K562 (cell line): ENCODE results near the gene C6orf89.

Experiments
- CBX3 ChIP-seq, 2 experiments: IDR thresholded peaks; 1 replicate in 1 of 2; 2 replicates in 1 of 2; pipeline ENCODE4 v1.6.1; 2012; ENCODE audit warnings: inconsistent platforms in 2 of 2, low read length in 2 of 2, borderline replicate concordance in 1 of 2, control low read depth in 1 of 2
- LARP7 ChIP-seq: fragments of 450-650 bp; IDR thresholded peaks from 2 replicates; pipeline ENCODE4 v1.6.1; 2016
- NFIC ChIP-seq: fragments of 450-650 bp; IDR thresholded peaks from 2 replicates; pipeline ENCODE4 v1.6.1; 2017; ENCODE audit warnings: mild to moderate bottlenecking, inconsistent platforms
- POLR2A ChIP-seq: fragments of 450-650 bp; conservative IDR thresholded peaks from 2 replicates; pipeline ENCODE4 v1.6.1; 2016
- TEAD4 ChIP-seq, 2 experiments: sonication (generic) in 1 of 2; formaldehyde crosslinking in 1 of 2; IDR thresholded peaks; 2 replicates each; pipeline versions ENCODE4 v1.6.1 to v1.8.0; 2012 to 2022; ENCODE audit warnings: borderline replicate concordance in 1 of 2, inconsistent platforms in 1 of 2, low read length in 1 of 2, mild to moderate bottlenecking in 1 of 2, missing genetic modification reagents in 1 of 2
- TF ChIP-seq, protein P1 (sequence below), 3 experiments: fragments of 200-800 bp in 1 of 3; sonication (Bioruptor generic) in 1 of 3; sonication (generic) in 1 of 3; formaldehyde crosslinking in 1 of 3; IDR thresholded peaks; 2 replicates each; pipeline versions ENCODE4 v1.6.1 to v1.8.0; 2016 to 2022; ENCODE audit warnings: mild to moderate bottlenecking in 2 of 3, missing compliant biosample characterization in 2 of 3, missing genetic modification characterization in 2 of 3, missing genetic modification reagents in 1 of 3
- TF ChIP-seq, protein P2 (sequence below), 3 experiments: IDR thresholded peaks in 2 of 3; conservative IDR thresholded peaks in 1 of 3; 2 replicates each; pipeline ENCODE4 v1.5.1; 2011 to 2012; ENCODE audit warnings: low read length in 3 of 3, mild to moderate bottlenecking in 3 of 3, control low read depth in 2 of 3, improper control_type of control experiment in 1 of 3, inconsistent platforms in 1 of 3, low read depth in 1 of 3, mixed read lengths in 1 of 3, moderate library complexity in 1 of 3; ENCODE audit not compliant: insufficient read depth in 2 of 3
- TF ChIP-seq, protein P3 (sequence below): fragments of 250-450 bp; sonication (Bioruptor Pico); IDR thresholded peaks from 2 replicates; pipeline ENCODE4 v1.4.0; 2020; ENCODE audit warnings: mild to moderate bottlenecking, moderate library complexity

DNA sequence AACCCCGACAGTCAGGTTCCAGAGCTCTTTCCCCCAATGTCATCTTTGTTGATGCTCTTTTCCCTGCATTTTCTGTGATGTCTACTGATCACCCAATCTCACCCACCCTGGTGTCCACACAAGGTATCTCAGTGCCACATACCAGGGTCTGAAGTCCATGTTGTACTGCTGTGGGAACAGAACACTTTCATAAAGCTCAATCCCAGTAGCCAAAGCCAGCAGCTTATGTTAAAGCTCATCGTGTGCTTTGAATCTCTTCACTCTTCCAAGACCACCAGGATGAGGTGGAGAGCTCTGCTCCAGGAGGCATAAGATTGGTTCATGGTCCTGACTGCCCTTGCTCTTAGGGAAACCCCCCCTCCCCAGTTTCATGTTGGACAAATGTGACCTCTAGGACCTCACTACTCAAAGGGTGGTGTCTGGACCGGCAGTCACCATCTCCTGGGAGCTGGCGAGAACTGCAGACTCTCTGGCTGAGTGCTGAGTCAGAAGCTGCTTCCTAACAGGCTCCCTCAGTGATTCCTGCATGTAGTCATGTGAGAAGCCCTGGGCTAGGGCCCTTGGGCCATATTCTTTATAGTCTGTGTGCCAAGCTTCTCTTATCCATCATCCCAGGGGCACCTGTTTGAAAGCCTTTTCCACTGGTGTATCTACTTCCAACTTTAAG is 33.1 kb upstream of the C6orf89 start:
- TF ChIP-seq CBX3 (IDR thresholded peaks at IDR 0.05; ENCODE audit: borderline replicate concordance in 1 of 2, low read length in 2 of 2), result no peak
- TF ChIP-seq TEAD4 (IDR thresholded peaks at IDR 0.05; ENCODE audit: low read length), result no peak
- TF ChIP-seq TEAD4 (CRISPR knock-in tag; IDR thresholded peaks at IDR 0.05; ENCODE audit: borderline replicate concordance), result no peak
- no peak for TF ChIP-seq NFIC
- TF ChIP-seq, protein P1, sequence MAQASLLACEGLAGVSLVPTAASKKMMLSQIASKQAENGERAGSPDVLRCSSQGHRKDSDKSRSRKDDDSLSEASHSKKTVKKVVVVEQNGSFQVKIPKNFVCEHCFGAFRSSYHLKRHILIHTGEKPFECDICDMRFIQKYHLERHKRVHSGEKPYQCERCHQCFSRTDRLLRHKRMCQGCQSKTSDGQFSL (CRISPR knock-in tag; IDR thresholded peaks at IDR 0.05), result no peak
- TF ChIP-seq, protein P1 (tag; IDR thresholded peaks at IDR 0.05), result peak in 1 of 2 experiments; percentile 24; a peak in 1 of 4 replicates
- TF ChIP-seq, protein P2, sequence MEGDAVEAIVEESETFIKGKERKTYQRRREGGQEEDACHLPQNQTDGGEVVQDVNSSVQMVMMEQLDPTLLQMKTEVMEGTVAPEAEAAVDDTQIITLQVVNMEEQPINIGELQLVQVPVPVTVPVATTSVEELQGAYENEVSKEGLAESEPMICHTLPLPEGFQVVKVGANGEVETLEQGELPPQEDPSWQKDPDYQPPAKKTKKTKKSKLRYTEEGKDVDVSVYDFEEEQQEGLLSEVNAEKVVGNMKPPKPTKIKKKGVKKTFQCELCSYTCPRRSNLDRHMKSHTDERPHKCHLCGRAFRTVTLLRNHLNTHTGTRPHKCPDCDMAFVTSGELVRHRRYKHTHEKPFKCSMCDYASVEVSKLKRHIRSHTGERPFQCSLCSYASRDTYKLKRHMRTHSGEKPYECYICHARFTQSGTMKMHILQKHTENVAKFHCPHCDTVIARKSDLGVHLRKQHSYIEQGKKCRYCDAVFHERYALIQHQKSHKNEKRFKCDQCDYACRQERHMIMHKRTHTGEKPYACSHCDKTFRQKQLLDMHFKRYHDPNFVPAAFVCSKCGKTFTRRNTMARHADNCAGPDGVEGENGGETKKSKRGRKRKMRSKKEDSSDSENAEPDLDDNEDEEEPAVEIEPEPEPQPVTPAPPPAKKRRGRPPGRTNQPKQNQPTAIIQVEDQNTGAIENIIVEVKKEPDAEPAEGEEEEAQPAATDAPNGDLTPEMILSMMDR (IDR thresholded peaks at IDR 0.05 in 2 of 3, conservative IDR thresholded peaks at IDR 0.05 in 1 of 3; ENCODE audit: insufficient read depth in 2 of 3, low read depth in 1 of 3, low read length in 3 of 3), result peak in 2 of 3 experiments; percentile 29 to 41; a peak in 2 of 6 replicates
- TF ChIP-seq, protein P3, sequence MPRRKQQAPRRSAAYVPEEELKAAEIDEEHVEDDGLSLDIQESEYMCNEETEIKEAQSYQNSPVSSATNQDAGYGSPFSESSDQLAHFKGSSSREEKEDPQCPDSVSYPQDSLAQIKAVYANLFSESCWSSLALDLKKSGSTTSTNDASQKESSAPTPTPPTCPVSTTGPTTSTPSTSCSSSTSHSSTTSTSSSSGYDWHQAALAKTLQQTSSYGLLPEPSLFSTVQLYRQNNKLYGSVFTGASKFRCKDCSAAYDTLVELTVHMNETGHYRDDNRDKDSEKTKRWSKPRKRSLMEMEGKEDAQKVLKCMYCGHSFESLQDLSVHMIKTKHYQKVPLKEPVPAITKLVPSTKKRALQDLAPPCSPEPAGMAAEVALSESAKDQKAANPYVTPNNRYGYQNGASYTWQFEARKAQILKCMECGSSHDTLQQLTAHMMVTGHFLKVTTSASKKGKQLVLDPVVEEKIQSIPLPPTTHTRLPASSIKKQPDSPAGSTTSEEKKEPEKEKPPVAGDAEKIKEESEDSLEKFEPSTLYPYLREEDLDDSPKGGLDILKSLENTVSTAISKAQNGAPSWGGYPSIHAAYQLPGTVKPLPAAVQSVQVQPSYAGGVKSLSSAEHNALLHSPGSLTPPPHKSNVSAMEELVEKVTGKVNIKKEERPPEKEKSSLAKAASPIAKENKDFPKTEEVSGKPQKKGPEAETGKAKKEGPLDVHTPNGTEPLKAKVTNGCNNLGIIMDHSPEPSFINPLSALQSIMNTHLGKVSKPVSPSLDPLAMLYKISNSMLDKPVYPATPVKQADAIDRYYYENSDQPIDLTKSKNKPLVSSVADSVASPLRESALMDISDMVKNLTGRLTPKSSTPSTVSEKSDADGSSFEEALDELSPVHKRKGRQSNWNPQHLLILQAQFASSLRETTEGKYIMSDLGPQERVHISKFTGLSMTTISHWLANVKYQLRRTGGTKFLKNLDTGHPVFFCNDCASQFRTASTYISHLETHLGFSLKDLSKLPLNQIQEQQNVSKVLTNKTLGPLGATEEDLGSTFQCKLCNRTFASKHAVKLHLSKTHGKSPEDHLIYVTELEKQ (CRISPR knock-in tag), result no peak
- TF ChIP-seq LARP7, result no peak
- TF ChIP-seq POLR2A, result 0 out of 2 replicates have a peak, but pooled peaks have one; percentile 39
